K562 (cell line): Measurements from ENCODE around the gene NUTM1.

Experiments
- CSDE1 ChIP-seq, 2 experiments: fragments of 450-650 bp; IDR thresholded peaks; 2 replicates each; pipeline ENCODE4 v1.6.1; 2016; ENCODE audit warnings: mild to moderate bottlenecking in 1 of 2
- CTCF ChIP-seq, 3 experiments: IDR thresholded peaks in 2 of 3; conservative IDR thresholded peaks in 1 of 3; 2 replicates each; pipeline ENCODE4 v1.5.1; 2011 to 2012; ENCODE audit warnings: low read length in 3 of 3, mild to moderate bottlenecking in 3 of 3, control low read depth in 2 of 3, improper control_type of control experiment in 1 of 3, inconsistent platforms in 1 of 3, low read depth in 1 of 3, mixed read lengths in 1 of 3, moderate library complexity in 1 of 3; ENCODE audit not compliant: insufficient read depth in 2 of 3
- ESRRA ChIP-seq: fragments of 450-650 bp; IDR thresholded peaks from 2 replicates; pipeline ENCODE4 v1.6.1; 2014; ENCODE audit warnings: low read depth, mild to moderate bottlenecking, moderate library complexity, borderline replicate concordance
- FOXM1 ChIP-seq, 2 experiments: fragments of 450-650 bp in 1 of 2; sonication (generic) in 1 of 2; formaldehyde crosslinking in 1 of 2; IDR thresholded peaks; 2 replicates each; pipeline versions ENCODE4 v1.6.1 to v1.9.0; 2017 to 2022; ENCODE audit warnings: low read depth in 2 of 2, mild to moderate bottlenecking in 2 of 2, missing genetic modification reagents in 1 of 2, moderate library complexity in 1 of 2
- NEUROD1 ChIP-seq: fragments of 150-350 bp; IDR thresholded peaks from 2 replicates; pipeline ENCODE4 v1.6.1; 2014; ENCODE audit warnings: borderline replicate concordance, low read length, low read depth; ENCODE audit not compliant: partially characterized antibody
- SREBF2 ChIP-seq: sonication (generic); formaldehyde crosslinking; IDR thresholded peaks from 2 replicates; pipeline ENCODE4 v1.4.0; 2020; ENCODE audit warnings: mild to moderate bottlenecking, missing genetic modification reagents
- ZKSCAN1 ChIP-seq: fragments of 150-350 bp; IDR thresholded peaks from 2 replicates; pipeline ENCODE4 v1.6.1; 2016; ENCODE audit warnings: low read depth, low read length

GRCh38 chr15:34342737-34343575 is at the start of gene NUTM1, which contains the start of gene NOP10:
- TF ChIP-seq ZKSCAN1 (peak; percentile 100), CTCF (IDR thresholded peaks at IDR 0.05 in 2 of 3, conservative IDR thresholded peaks at IDR 0.05 in 1 of 3; ENCODE audit: insufficient read depth in 2 of 3, low read depth in 1 of 3, low read length in 3 of 3) (peak; percentile 90 to 99 (median 97)), FOXM1 (IDR thresholded peaks at IDR 0.05; ENCODE audit: low read depth) (no peak), FOXM1 (CRISPR knock-in tag; IDR thresholded peaks at IDR 0.05; ENCODE audit: low read depth) (no peak), CSDE1 (IDR thresholded peaks at IDR 0.05) (no peak), NEUROD1 (peak; percentile 42), ESRRA (peak; percentile 40; the same call in 1 of the 2 replicates), SREBF2 (no peak)
